CD4-positive, alpha-beta T cell treated with Interleukin-15 for 4 hours (primary cell): ENCODE data around the gene ESR2.

ENCODE experiments used
- DNase-seq: peaks from one replicate; pipeline ENCODE4 v3.0.0-alpha.2; 2020; ENCODE audit warnings: low spot score

Gene ESR2

GRCh38 chr14:64265222-64265621 is 28.9 kb downstream of the ESR2 start:
- no peak for DNase-seq

- no peak for DNase-seq
Measured at GRCh38 chr14:64260418-64260817, 33.8 kb downstream of the ESR2 start.

GRCh38 chr14:64255756-64256155 is 38.4 kb downstream of the ESR2 start:
- no peak for DNase-seq

DNA sequence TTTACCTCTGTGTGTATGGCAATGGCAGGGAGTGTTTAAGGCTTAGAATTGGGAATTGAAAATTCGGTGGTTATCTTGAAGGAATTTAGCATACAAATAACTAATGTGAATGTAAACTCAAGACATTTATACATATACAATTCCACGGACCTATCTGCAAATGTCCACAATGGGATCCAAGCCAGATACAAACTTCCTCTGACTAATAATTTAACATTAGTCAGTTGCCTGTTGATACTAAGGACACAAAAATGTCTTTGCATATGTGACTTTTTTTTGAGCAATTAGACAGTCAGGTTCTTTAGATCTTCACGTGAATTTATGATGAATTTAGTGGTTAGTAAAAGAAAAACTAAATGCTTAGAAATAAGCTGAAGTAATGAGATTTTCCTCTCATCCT is 40.5 kb downstream of the ESR2 start:
- no peak for DNase-seq

DNA sequence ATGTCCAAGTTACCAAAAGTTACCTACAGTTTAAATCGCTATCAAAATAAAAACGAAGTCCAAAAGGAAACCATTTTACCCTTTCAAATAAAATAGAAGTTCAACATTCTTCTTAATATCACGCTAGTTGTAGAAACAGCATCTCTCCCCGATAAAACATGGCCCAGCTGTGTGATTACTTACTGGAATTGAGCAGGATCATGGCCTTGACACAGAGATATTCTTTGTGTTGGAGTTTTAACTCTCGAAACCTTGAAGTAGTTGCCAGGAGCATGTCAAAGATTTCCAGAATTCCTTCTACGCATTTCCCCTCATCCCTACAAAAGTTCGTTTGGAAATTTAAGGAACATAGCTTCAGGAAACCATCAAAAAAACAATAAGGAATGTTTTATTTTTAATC is 44.8 kb downstream of the ESR2 start:
- no peak for DNase-seq

GRCh38 chr14:64248689-64249088 is 45.5 kb downstream of the ESR2 start:
- no peak for DNase-seq

DNA sequence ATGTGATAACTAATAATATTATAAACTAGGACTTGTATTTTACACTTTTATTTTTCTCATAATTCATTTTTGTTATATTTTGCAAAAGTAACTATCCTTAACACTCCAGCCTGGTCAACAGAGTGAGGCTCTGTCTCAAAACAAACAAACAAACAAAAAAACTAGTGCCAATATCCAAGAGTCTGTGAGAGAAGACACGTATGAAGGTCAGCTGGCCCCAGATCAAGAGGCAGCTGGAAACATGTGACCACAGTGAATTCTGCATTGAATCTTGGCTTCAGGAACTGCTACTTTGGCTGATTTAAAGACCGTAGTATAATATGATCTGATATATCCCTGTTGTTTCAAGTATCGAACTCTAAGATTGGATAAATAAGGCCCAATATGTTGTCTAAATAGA is 47.0 kb downstream of the ESR2 start:
- no peak for DNase-seq

DNA sequence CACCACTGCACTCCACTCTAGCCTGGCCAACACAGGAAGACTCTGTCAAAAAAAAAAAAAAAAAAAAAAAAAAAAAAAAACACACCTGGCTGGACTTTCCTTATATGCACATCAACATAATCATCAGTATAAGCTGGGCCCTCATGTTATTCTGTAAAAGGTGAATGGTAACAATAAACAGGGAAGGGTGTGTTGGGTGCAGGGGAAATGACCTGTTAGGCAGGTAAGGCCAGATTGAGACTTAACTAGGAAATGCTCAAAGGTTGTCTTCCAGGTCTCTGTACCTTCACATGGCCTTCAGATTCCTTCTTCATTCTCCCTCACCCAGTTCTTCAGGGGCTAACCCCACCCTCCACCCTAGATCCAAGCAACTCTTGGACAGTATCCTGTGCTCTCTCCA is 47.5 kb downstream of the ESR2 start:
- DNase-seq: no peak

GRCh38 chr14:64245491-64245890 is 48.7 kb downstream of the ESR2 start:
- no peak for DNase-seq

DNA sequence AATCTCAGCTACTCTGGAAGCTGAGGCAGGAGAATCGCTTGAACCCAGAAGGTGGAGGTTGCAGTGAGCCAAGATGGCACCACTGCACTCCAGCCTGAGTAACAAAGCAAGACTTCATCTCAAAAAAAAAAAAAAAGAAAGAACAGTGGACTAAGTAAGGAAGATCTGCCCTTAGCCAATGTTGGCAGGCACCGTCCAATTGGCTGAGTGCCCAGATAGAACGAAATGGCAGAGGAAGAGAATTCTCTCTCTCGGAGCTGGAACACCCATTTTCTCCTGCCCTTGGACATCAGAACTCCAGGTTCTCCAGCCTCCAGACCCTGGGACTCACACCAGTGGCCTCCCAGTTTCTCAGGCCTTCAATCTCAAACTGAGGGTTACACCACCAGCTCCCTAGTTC is 49.9 kb downstream of the ESR2 start:
- DNase-seq: no peak

GRCh38 chr14:64238631-64239030 is 55.5 kb downstream of the ESR2 start:
- no peak for DNase-seq

DNA sequence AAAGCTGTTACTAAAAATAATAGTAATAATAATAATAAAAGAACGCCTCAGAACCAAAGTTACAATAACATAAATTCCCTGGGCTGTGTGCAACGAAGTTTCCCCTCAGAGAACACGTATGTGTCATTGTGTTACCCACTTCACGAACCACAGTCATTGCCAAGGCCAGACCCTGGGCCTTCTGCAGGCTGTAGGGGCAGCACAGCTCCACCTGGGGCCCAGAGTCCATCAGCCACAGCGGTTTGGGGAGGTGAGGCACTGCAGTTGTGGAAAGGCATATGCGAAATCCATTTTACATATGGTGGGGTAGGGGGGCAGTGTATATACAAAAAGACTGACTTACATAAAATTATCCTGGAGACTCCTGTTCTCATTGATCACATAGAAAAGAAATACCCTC is 56.1 kb downstream of the ESR2 start:
- no peak for DNase-seq

DNA sequence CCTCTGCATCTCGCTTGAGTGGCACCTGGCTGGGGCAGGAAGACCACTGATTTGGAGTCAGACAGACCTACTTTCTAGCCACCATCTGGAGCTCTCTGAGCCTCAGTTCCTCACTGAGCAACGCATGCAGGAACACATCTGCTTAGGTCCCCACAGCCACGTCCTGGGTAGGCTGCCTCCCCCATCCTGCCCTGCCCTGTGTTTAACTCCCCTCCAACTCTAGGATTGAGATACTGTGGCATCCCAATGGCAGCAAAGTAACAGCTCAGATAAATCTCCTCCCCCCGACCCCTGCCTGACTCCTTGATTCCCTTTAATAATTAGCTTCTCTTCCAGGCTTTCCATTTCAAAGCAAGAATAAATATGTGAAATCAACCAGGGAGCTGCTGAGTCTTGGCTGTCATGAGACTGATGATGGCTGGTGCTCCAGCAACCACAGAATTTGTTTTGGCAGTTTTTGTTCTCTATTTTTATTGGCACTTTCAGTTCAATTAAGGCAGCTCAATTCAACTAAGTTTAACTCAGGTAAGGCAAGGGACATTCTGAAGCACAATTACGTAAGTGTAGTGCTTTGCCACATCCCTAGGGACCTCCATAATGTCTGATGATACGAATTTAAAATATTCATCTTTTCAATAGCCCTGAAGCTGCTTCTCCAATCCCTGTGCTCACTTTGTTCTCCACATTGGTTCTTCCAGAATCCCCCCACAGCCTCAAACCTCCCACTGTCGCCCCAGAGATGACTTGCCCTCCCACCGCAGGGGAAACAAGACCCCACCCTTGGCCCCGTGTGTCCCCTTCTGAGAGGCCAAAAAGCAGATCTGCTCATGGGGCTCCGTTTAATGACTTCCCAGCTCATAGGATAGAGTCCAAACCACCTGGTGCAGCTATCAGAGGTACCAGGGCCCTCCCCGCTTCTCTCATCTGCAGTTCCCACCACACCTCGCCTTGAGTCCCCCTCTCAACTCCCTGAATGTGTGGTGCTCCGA is 58.2 kb downstream of the ESR2 start:
- no peak for DNase-seq

- DNase-seq: no peak
Measured at GRCh38 chr14:64234877-64235651, 59.1 kb downstream of the ESR2 start.

DNA sequence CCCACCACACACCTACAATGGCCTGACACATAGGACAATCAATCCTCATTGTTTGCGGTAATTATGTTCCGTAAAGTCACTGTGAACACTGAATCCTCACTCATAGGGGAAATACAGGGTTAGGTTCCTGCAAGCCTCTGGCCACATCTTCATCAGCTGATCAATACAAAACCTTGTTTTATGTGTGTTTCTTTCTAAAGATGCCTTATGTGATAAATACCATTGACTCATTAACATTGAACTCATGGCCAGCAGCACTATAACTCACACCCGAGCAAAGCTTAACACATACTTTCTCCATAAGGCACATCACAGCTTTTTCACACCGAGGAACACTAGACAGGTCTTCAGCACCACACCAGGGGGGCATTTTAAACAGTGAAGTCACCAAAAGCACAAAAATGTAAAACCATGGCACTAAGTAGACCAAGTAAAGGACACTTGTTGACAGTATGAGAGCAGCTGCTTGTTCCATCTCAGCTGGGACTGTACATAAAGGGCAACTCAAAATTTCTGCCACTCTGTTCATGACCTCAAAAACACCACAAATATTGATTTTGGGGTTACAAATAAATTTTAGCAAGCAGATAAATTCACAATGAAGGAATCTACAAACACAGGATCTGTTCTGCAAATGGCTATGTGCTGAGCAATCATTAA is 60.5 kb downstream of the ESR2 start:
- DNase-seq: no peak

GRCh38 chr14:64232944-64233343 is 61.2 kb downstream of the ESR2 start:
- no peak for DNase-seq

- no peak for DNase-seq
Measured at GRCh38 chr14:64232095-64232838, 61.9 kb downstream of the ESR2 start.

GRCh38 chr14:64229489-64229888 is 64.7 kb downstream of the ESR2 start:
- DNase-seq: no peak

DNA sequence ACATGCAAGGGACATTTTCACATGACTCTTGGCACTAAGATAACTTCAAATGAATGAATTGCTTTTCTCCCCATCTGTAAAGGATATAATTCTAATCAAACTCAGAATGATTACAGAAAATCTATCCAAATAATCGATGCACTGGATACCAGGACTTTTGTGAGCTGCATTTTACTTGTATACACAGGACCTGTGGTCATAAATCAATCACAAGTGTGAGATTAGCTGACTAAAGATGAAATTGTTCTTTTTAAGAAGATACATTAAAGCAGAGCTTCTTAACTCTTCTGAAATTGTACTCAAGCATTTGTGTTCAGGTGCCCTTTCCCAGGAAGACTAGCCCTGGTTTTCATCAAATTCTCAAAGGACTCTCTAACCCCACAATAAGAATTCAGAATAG is 66.3 kb downstream of the ESR2 start:
- DNase-seq: no peak

DNA sequence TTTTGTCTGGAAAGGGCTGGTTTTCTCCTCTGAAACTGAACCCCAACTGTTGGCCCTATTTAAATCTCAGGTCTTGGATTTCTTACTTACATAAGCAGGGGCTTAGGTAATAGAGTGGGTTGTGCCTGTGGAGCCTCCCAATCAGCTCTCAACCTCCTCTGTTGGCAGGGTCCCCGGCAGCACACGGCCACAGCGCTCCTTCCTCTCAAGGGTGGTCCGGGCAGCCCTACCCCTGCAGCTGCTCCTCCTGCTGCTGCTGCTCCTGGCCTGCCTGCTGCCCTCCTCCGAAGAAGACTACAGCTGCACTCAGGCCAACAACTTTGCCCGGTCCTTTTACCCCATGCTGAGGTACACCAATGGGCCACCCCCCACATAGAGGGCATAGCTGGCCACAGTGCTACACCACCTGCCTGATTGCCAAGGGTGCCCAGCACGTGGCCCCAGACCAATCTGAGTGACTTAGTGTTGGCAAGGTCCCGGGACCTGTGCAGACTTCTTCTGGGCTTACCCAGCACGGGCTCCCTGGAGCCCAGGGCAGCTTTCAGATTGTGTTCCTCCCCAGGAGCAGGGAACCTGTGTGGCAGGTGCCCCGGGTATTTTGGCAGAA is 68.9 kb downstream of the ESR2 start:
- no peak for DNase-seq

DNA sequence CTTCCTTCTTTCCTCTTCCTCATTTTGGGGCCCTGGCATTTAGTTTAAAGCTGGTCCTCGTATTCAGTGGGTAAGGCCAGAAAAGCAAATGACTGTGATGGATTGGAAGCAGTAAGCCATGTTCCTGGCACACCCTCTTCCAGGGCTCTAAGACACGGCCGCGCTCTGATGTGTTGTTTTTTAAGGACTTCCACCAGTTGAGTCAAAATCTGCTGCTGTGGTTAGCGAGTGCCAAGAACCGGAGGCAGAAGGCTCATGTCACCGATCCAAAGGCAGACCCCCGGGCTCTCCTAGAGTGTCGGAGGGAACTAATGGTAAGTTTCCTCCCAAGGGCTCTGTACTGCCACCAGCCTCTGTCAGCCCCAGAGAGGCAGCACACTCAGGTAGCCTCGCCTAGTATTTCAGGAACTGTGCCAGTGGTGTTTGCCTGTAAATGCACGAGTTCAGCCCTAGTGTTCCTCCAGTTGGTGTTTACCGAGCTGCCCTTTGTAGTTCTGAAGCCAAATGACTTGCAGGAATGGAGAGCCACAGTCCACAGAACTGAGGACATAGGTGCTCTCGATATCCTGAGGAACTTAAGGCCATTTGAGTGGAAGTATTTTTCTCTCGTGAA is 72.7 kb downstream of the ESR2 start:
- DNase-seq: no peak
